ENCODE data around the gene NHSL2. TPM values are rescaled to one million over a fixed set of nuclear protein-coding genes. Genes with fewer than 3 reads are reported as not detected.
A peak's percentile ranks its signal among the peaks of the same experiment; 100 is the strongest.

Gene NHSL2
- total and polyA plus RNA-seq, 10 donors: 0.24 to 20.8 (median 10.1) TPM

DNA sequence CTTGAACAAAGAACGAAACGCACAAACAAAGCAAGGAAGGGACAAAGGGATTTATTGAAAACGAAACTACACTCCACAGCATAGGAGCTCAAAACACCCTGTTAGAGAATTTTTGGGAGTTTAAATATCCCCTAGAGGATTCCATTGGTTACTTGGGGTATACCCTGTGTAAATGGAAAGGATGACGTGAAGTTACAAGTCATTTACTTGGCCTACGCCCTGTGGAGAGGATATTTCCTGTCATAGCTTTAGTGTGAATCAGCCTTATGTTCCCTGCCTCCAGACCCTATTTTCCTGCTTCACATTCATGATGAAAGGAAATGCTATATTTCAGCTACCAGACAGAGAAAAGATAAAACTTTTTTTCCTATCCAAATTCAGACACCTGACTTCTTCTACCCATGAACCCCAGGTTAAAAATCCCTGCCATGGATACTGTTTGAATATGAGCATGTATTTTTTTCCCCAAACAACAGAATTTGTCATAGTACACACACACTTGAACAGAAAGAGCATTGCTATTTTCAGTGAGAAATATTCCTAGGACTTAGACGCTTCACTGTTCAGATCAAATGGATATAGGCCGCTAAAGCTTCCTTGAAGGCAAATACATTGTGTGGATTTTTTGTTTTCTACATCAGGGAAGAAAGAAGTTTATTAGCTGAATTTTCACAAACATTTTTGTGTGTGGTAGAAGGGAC lies 291.3 kb downstream of the NHSL2 start:
- WGBS, 5 donors: 60 to 92% (median 74%) methylated on average over 7 of the region's 7 CpGs
- intact Hi-C loops (cut with DNase I; ENCODE audit: low total_unique reads): no loop called here
- Histone ChIP-seq H3K27me3 (replicated peaks in 1 of 7) (no peaks in the 10 kb centered on the region), H3K36me3 (peaks cover 0 to 77% (median 16%) of the 10 kb centered on the region in 6 donors), H3K4me1 (no peaks in the 10 kb centered on the region), H3K27ac (peak overlapping the region in 4 of 8 donors; percentile 7 to 50 (median 40)), H3K4me3 (no peak overlapping the region), H3K9me3 (no peaks in the 10 kb centered on the region)
- TF ChIP-seq POLR2AphosphoS5 (IDR thresholded peaks at IDR 0.05): peak in 1 of 3 donors; percentile 14
- TF ChIP-seq, protein P1, sequence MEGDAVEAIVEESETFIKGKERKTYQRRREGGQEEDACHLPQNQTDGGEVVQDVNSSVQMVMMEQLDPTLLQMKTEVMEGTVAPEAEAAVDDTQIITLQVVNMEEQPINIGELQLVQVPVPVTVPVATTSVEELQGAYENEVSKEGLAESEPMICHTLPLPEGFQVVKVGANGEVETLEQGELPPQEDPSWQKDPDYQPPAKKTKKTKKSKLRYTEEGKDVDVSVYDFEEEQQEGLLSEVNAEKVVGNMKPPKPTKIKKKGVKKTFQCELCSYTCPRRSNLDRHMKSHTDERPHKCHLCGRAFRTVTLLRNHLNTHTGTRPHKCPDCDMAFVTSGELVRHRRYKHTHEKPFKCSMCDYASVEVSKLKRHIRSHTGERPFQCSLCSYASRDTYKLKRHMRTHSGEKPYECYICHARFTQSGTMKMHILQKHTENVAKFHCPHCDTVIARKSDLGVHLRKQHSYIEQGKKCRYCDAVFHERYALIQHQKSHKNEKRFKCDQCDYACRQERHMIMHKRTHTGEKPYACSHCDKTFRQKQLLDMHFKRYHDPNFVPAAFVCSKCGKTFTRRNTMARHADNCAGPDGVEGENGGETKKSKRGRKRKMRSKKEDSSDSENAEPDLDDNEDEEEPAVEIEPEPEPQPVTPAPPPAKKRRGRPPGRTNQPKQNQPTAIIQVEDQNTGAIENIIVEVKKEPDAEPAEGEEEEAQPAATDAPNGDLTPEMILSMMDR (IDR thresholded peaks at IDR 0.05 in 8 of 11, conservative IDR thresholded peaks at IDR 0.05 in 3 of 11): no peak
- no peak for DNase-seq

Small RNA genes lying within 50 kb of the gene (small RNA-seq; reads per million reads assigned to genes)
- 0 reads per million in 4 donors for gene RNU6-1078P

Other genes with a start within 250 kb of the NHSL2 start
- gene CXorf49, start 192.6 kb upstream of the NHSL2 start, total RNA-seq: not detected
- gene CXorf49, start 192.6 kb upstream of the NHSL2 start, polyA plus RNA-seq: not detected
- not detected for gene CXorf49B, start 147.5 kb upstream of the NHSL2 start, total RNA-seq
- gene CXorf49B, start 147.5 kb upstream of the NHSL2 start, polyA plus RNA-seq: not detected
- gene RTL5, start 221.1 kb downstream of the NHSL2 start, total RNA-seq: 1 to 10 TPM; 2.7 to 5.9 (median 4.2) TPM
- under 1 TPM; 0.46 to 0.99 (median 0.61) TPM for gene RTL5, start 221.1 kb downstream of the NHSL2 start, polyA plus RNA-seq

All from spleen (tissue), 11 donors.